NCI-H2081 (cell line): ENCODE data around the gene TTC28.
"Not testable (repeated sequence)": the region's sequence is repeated elsewhere in the genome, so short reads cannot be mapped to it uniquely, and the experiment has no call there.

Experiments used
- DNase-seq, 2 experiments: peaks; one replicate each; lab custom pipeline; 2025; lab: John Stamatoyannopoulos, UW

Gene TTC28

GRCh38 chr22:28102151-28102812 lies 577.4 kb downstream of the TTC28 start:
- no peak for DNase-seq

- DNase-seq: no peak
Observed at GRCh38 chr22:28097627-28098026, 582.0 kb downstream of the TTC28 start.

GRCh38 chr22:28096161-28096560 lies 583.5 kb downstream of the TTC28 start:
- no peak for DNase-seq

GRCh38 chr22:28095316-28096095 lies 584.1 kb downstream of the TTC28 start:
- DNase-seq: no peak

- DNase-seq: no peak
Observed at GRCh38 chr22:28094771-28095170, 584.9 kb downstream of the TTC28 start.

- no peak for DNase-seq
Observed at GRCh38 chr22:28093711-28094110, 585.9 kb downstream of the TTC28 start.

GRCh38 chr22:28091486-28091885 lies 588.2 kb downstream of the TTC28 start:
- DNase-seq: no peak

GRCh38 chr22:28089541-28089940 lies 590.1 kb downstream of the TTC28 start:
- not testable (repeated sequence) for DNase-seq

GRCh38 chr22:28077166-28077565 lies 602.5 kb downstream of the TTC28 start:
- DNase-seq: no peak

- no peak for DNase-seq
Observed at GRCh38 chr22:28075358-28075981, 604.2 kb downstream of the TTC28 start.

- DNase-seq: no peak
Observed at GRCh38 chr22:28074526-28074925, 605.1 kb downstream of the TTC28 start.

GRCh38 chr22:28072066-28072465 lies 607.6 kb downstream of the TTC28 start:
- no peak for DNase-seq

GRCh38 chr22:28068826-28069225 lies 610.8 kb downstream of the TTC28 start:
- DNase-seq: no peak

- DNase-seq: no peak
Observed at GRCh38 chr22:28064920-28065319, 614.7 kb downstream of the TTC28 start.

- no peak for DNase-seq
Observed at GRCh38 chr22:28063656-28064055, 616.0 kb downstream of the TTC28 start.

GRCh38 chr22:28060594-28060993 lies 619.0 kb downstream of the TTC28 start:
- DNase-seq: not testable (repeated sequence)

- DNase-seq: no peak
Observed at GRCh38 chr22:28058036-28058435, 621.6 kb downstream of the TTC28 start.

GRCh38 chr22:28054819-28055208 lies 624.8 kb downstream of the TTC28 start:
- DNase-seq: no peak

- DNase-seq: no peak
Observed at GRCh38 chr22:28053896-28054818, 625.5 kb downstream of the TTC28 start.

- DNase-seq: peak; percentile 31 to 63
Observed at GRCh38 chr22:28052825-28053269, 626.8 kb downstream of the TTC28 start.

- peak; percentile 48 to 65 for DNase-seq
Observed at GRCh38 chr22:28051787-28052356, 627.8 kb downstream of the TTC28 start.
